ENCODE measurements around the gene SNRK. TPM values are rescaled to one million over a fixed set of nuclear protein-coding genes. Genes with fewer than 3 reads are reported as not detected.

SNRK gene
- total RNA-seq, 1 experiment from 2014 or later, result 12.0 TPM

- Histone ChIP-seq H3K9me3 (ENCODE audit: control insufficient read depth, low read depth, low read length) (no peaks in the 10 kb centered on the region), H2BK15ac (ENCODE audit: low read depth, low read length) (no peak overlapping the region), H4K20me1 (ENCODE audit: control insufficient read depth, insufficient read depth, insufficient read length) (no peaks in the 10 kb centered on the region), H4K91ac (ENCODE audit: insufficient read length, low read depth, low read length) (no peak overlapping the region), H4K8ac (replicated peaks; ENCODE audit: insufficient read length, low read depth, low read length) (no peak overlapping the region), H4K5ac (ENCODE audit: insufficient read length, low read depth, low read length) (no peak overlapping the region), H3K56ac (ENCODE audit: insufficient read length, low read depth, low read length) (no peak overlapping the region), H3K14ac (ENCODE audit: insufficient read depth, low read length) (no peak overlapping the region), H2AFZ (ENCODE audit: low read length) (no peak overlapping the region), H3K4me2 (ENCODE audit: insufficient read depth, insufficient read length, low read length) (no peak overlapping the region), H3K9ac (ENCODE audit: extremely low read depth, insufficient read length, low read length) (no peak overlapping the region), H3K27me3 (ENCODE audit: insufficient read depth, low read length) (no peaks in the 10 kb centered on the region), H3K23me2 (ENCODE audit: insufficient read length, low read depth, low read length, poor library complexity, severe bottlenecking) (no peaks in the 10 kb centered on the region), H3K79me2 (ENCODE audit: insufficient read depth, low read length) (peaks cover 4% of the 10 kb centered on the region; the same call in 1 of the 2 replicates), H2BK12ac (ENCODE audit: insufficient read length, low read depth, low read length) (no peak overlapping the region), H2BK120ac (ENCODE audit: low read depth, low read length, poor library complexity, severe bottlenecking) (no peak overlapping the region), H3T11ph (ENCODE audit: low read length) (no peak overlapping the region), H3K27ac (ENCODE audit: insufficient read length, low read depth, low read length) (no peak overlapping the region), H2AK5ac (ENCODE audit: insufficient read length, low read length) (no peak overlapping the region), H2BK5ac (ENCODE audit: insufficient read length, low read length) (no peak overlapping the region), H3K79me1 (ENCODE audit: insufficient read depth, low read depth, low read length, poor library complexity, severe bottlenecking) (peaks cover 5% of the 10 kb centered on the region), H3K23ac (ENCODE audit: insufficient read length, low read depth, low read length) (no peak overlapping the region), H3K18ac (ENCODE audit: insufficient read length, low read depth, low read length) (no peak overlapping the region), H3K4ac (ENCODE audit: low read depth, low read length) (no peak overlapping the region), H3K4me1 (ENCODE audit: insufficient read depth, low read length) (no peaks in the 10 kb centered on the region), H2BK20ac (ENCODE audit: low read depth, low read length, poor library complexity, severe bottlenecking) (no peak overlapping the region)
- no peak for TF ChIP-seq CTCF (conservative IDR thresholded peaks at IDR 0.05)
- no peaks in the 10 kb centered on the region for H3K27me3 Mint-ChIP-seq (ENCODE audit: low read depth)
- no peak overlapping the region for H3K4me3 Mint-ChIP-seq
- peaks cover 0 to 9% (median 9%) of the 10 kb centered on the region in 3 experiments; a peak in 6 of 7 replicates for H3K36me3 Mint-ChIP-seq (ENCODE audit: insufficient read depth in 1 of 3, low read depth in 3 of 3)
- no peak for DNase-seq
- peaks cover 3 to 5% of the 10 kb centered on the region in 2 experiments; a peak in 3 of 4 replicates for H3K4me1 Mint-ChIP-seq
- H3K27ac Mint-ChIP-seq, result peak overlapping the region in 2 of 3 experiments; percentile 63 to 73; a peak in 3 of 7 replicates
- H3K9me3 Mint-ChIP-seq, result no peaks in the 10 kb centered on the region
- no CpG with 5 or more reads among the region's 4 CpGs for WGBS (ENCODE audit: extremely low coverage, insufficient read length, low lambda C conversion rate)
These were observed 12.4 kb downstream of the SNRK start for GRCh38 chr3:43298761-43299160.
